ENCODE results near the gene REEP1.

GRCh38 chr2:86367499-86367777 is 30.0 kb upstream of the REEP1 start:
- TF ChIP-seq POLR2A (IDR thresholded peaks at IDR 0.05), result no peak
- no peak for TF ChIP-seq CTCF (IDR thresholded peaks at IDR 0.05)

All from uterus (tissue), 2 donors.